Measurements from ENCODE around the gene SLC2A4RG.
"Not testable (repeated sequence)": the region's sequence is repeated elsewhere in the genome, so short reads cannot be mapped to it uniquely, and the experiment has no call there.

Gene SLC2A4RG

DNA sequence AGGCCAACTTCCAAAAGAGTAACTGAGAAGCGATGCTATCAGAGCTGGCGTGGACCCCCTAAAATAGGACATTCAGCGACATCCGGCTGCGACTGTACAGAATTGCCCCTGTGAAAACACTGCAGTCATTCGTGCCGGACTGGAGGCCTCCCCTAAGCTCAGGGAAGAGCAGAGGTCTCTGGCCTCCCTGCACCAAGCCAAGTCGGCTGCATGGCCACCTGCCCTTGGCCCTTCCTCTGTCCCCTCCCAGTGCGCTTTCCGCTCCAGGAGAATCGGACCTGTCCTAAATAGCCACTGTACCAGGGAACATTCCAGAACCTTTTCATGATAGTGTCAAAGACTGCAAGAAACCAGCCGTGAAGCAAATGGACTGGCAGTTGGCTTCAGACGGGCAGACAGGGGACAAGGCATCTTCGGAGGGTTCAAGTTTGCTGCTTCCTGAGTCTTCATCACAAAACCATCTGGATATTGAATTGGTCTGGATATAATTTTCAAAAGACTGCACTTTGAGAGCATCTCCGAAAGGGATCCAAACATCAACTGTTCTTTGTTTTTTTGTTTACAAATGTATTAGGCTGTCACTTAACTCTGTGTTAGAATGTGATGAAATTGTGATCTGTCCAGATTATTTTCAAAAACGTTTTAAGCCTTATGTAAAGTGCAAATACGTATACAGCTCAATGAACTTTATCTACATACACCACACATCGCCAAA is 16.5 kb downstream of the SLC2A4RG start:
- DNase-seq: no peak

DNA sequence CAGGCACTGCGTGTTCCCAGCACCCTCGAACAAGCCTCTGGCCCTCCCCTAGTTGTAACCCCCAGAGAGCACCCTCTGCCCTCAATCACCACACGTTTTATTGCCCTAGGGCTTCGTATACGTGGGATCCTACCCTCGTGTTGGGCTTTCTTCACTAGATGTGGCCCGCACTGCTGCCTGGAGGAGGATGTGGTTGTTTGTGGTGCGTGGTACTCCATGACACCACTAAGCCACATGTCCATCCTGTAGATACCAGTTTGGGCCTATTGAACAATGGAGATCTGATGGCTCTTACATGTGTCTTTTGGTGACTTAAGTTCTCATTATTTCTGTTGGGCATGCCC is 17.0 kb downstream of the SLC2A4RG start:
- DNase-seq: no peak

DNA sequence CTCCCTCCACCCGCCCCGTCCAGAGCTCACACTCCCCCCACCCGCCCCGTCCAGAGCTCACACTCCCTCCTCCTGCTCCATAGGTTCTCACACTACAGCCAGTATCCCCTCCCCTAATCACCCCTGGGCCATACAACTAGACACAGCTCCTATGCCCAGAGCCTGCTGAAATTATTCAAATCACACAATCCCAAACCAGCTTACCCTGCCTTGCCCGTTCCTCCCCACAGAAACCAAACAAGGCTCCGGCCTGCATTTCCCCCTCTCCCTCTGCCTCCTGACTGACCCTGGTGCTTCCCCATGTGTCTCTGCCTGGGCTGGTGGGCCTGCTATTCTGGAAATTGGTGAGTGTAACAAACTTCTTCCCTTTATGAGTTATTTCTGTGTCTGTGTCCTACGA is 18.6 kb downstream of the SLC2A4RG start:
- DNase-seq: no peak

DNA sequence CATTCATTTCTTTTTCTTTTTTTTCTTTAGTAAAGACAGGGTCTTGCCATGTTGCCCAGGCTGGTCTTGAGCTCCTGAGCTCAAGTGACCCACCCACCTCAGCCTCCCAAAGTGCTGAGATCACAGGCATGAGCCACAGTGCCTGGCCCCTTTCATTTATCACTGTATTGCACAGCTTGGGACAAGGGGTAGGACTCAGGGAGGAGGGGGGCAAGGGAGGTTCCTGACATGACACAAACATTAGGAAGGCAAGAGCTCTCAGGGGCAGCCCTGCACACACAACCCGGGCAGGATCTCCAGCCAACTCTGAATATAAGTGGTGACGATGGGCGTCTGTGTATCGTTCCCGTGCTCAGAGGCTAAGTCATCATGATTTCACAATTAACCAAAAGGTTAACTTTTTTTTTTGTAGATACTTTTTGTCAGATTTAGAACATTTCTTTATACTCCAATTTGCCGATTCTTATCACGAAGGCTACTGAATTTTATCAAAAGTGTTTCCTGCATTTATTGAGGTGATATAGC is 19.9 kb downstream of the SLC2A4RG start:
- DNase-seq: no peak

DNA sequence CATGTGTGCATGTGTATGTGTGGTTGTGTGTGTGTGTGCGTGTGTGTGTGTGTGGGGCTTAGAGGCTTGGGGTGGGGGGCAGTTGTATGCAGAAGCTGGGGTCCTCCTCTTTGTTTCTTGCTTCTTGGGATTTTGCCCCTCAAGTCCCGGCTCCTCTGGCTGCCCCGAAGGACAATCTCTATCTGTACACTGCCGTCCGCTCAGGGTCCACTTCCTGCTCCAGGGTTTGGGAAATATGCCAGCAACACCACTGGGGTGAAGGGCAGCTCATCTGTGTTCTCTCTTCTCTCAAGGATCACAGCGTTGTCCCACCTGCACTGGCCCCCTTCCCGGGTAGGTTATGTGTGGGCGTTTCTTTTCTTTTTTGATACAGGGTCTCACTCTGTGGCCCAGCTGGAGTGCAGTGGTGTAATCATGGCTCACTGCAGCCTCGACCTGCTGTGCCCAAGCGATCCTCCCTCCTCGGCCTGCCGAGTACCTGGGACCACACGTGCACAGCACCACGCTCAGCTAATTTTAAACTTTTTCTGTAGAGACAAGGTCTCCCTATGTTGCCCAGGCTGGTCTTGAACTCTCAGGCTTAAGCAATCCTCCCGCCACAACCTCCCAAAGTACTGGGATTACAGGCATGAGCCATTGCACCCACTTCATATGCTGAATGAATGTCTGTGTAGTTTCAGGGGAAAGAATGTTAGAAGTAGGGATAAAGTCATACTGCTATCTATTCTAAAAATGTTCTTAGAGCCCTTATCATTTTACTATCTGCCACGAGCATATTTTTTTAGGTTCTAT is 25.7 kb downstream of the SLC2A4RG start:
- DNase-seq: no peak

DNA sequence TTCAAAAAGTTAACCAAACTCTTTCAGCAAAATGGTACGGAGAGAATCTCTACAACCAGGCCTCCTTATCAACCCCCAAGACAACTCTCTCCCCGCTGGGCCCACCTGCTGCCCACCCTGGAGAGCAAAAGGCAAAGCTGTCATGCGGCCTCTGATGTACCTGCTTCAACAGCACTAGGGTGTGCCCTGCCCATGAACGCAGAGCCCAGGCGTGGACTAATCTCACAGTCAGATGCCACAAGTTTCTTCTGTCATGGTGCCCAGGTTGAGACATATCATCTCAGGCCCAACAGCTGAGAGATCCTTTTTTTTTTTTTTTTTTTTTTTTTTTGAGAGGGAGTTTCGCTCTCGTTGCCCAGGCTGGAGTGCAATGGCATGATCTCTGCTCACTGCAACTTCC is 26.3 kb downstream of the SLC2A4RG start:
- no peak for DNase-seq

DNA sequence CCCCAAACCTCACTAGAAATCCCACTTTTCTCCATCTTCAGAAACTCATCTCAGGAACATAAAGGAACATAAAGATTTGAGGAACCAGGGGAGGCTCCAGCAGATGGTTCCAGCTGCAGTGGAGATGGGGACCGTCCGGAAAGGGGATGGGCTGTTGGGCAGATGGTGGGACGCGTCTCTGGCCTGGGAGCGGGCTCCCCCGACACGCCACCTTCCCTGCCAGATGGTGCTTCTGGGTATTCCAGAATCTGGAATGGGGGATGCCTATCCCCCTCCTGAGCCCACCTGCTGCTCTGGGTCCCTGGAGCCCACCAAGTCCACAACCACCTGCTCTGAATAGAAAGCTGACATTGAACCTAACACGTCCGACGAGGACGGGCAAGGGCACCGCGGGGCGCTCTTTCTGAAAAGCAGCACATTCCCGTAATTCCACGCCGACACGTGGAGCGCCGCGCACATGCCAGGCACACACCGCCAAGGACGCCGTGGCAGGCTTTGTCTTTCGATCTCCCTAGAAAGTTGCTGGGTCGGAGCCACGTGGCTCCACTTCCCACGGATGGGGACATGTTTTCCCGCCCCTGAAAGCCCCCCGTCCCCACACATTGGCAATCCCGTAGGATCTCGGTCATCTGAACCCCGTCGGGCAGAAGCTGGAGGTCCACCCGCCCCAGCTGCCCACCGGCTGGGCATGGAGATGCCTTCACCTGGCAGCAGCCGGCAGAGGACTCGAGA is 27.3 kb downstream of the SLC2A4RG start:
- no peak for DNase-seq

DNA sequence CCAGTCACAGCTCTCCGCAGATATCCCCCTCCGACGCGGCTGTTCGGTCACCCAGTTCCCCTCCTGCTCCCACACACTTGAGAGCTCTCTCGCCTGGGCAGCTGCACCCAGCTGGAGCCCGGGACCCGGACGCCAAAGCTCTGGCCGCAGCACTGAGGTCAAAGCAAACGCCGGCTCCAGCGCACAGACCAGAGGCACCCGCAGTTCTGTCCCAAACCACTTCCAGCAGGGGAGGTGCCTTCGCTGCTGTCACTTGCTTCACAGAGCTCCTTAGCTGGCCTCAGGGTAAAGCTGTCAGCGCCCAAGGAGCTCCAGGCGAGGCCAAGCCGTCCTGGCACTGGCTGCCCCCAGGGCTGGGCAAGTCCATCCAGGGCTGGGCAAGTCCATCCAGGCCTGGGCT is 27.9 kb downstream of the SLC2A4RG start:
- DNase-seq: no peak

DNA sequence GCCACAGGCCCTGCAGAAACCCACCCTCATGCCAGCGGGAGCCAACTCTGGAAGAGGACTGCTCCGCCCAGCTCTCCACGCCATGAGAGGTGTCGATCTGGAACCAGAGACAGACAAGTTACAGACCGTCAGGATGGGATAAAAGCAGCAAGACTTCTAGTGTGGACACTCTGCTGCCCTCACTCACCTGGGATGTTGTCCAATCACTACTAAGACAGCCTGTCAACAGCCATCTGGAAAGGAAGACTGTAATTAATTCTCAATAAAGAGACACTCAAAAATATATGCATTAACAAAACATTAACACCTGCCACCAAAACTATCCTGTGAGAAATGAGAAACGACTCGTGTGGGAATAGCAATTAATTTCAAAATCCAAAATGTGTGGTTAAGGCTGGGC is 28.3 kb downstream of the SLC2A4RG start:
- no peak for DNase-seq

DNA sequence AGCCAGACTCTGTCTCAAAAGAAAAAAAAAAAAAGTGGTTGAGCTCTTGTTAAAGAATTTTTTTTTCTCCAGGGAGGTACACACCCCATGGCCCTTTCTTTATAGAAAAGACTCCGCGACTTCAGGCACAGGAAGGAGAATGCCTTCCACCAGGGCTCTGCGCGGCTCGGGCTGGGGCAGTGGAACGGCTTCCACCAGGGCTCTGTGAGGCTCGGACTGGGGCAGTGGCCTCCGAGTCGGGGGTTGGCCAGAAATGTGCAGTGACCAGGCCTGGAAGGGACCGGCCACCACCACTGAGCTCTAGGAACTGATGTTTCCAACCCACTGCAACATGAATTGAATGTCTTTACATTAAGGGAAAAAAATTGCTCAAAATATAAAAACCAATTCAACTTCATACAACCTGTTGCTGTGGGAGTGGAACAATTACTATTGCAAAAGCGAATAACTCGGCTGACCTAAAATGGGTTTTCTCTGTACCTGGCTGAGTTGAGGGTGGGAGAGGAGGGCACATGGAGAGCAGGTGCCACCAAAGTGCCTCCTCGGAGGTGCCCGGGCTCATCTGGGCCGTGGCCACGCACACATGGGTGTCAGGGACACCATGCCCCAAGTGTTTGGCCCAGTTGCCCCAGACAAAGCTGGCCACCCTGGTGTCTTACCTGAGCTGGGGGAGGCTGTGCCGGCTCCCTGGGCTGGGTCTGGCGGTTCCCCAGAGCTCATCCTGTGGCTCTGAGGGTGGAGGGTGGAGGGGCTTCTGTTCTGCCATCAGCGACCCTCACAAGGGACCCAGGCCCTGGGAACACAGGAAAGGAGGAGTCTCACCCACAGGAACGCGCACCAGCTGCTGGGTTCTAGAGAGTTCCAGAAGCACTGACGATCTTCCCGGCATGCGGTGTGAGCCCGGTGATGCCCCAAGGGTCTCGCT is 29.3 kb downstream of the SLC2A4RG start:
- no peak for DNase-seq

DNA sequence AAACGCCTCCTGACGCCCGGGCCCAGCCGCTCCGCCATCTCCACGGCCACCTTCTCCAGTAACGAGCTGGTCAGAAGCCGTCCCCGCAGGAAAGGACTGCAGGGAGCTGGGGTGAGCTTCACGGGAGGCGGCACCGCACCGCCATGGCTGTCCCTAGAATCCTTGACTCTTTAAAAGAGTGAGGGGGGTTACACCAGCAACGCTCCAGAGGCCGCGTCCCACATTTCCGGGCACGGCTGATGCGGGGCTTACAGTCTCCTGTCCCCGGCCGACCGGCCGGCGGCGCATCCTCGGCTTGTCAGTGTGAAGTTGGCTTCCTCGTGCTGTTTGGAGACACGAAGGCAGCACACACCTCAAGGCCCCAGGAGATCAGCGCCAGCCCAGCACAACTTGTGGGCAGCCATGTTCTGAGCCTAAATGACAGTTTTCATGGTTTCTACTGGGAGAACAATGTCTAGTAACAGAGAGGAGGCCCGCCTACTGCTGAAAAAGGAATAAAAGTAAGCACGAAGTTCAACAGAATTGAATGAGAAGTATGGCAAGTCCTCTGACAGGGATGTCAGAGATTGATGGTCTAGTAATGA is 30.4 kb downstream of the SLC2A4RG start:
- no peak for DNase-seq

DNA sequence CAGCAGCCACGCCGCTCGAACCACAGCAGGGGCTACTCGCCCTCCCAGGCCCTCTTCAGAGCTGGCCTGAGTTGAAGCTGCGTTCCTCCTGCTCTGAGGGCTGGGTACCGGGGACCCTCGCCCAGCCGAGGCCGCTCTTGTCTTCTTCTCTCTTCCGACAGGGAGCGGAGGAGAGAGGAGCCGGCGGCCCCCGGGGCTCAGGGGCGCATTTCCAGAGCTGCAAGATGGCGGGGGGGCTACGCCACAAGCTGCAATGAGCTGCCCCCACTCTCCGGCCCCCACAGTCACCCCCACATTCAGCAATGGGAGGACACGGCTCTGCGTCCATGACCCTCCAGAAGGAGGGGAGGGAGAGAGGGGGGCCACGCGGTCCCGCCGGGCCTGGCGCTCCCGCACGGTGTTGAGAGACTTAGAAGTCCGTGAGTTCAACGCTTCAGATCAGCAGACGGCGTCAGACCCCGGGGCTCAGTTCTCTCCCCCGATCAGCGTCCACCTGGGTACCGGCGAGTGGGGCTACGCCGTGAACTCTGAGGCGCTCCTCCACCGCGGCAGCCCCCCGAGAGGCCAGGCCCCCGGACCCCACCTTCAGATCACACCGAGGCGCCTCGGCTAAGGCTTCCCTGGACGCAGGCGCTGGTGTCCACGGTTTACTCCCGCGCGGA is 31.6 kb downstream of the SLC2A4RG start:
- DNase-seq: no peak

DNA sequence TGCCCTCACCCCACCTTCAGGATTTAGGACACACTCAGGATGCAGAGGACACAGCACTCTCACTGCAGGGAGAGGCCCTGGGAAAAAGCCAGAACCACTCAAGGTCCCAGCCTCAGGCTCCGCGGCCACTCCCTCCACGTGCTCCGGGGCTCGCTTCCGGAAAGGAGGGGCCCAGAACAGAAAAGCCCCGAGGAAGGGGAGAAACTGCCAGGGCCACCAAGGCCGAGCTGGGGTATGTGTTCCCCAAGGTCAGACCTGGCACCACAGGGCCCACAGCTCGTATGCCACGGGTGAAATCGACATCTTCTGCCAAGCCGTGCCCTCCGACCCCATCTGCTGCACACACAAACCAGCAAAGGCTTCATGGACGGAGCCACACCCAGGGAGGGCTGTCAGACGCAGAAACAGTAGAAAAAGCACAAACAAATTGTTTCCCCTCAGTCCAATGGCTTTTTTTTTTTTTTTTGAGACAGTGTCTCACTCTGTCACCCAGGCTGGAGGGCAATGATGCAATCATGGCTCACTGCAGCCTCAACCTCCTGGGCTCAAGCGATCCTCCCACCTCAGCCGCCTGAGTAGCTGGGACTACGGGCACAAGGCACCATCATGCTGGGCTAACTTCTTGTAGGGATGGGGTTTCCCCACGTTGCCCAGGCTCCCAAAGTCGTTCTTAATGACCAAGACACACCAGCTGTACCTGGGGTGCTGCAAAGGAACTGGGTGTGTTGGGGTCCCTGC is 33.4 kb downstream of the SLC2A4RG start:
- no peak for DNase-seq

DNA sequence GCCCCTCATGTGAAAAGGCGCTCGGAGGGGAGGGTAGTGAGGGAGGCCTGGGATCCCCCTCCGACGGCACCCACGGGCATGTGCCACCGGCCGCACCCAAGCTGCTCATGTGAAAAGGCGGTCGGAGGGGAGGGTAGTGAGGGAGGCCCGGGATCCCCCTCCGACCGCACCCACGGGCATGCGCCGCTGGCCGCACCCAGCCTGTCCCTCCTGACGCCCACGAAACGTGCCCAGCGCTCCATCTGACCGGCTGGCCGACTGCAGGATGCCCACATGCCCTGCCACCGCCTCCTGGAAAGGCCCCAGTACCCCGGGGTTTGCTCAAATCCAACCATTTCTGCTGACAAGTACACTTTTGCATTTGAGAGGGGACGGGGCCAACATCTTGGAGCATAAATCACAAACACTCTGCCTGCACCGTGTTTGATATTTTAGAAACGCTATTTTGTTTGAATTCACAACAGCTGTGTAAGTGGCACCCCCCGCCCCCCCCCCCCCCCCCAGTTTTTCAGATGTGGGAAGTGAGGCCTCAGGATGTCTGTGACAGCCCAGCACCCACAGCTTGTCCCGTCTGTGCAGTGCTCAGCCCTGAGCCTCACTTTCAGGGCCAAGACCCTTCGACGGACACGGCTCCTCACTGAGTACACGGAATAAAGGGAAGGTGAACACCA is 34.1 kb downstream of the SLC2A4RG start:
- no peak for DNase-seq

DNA sequence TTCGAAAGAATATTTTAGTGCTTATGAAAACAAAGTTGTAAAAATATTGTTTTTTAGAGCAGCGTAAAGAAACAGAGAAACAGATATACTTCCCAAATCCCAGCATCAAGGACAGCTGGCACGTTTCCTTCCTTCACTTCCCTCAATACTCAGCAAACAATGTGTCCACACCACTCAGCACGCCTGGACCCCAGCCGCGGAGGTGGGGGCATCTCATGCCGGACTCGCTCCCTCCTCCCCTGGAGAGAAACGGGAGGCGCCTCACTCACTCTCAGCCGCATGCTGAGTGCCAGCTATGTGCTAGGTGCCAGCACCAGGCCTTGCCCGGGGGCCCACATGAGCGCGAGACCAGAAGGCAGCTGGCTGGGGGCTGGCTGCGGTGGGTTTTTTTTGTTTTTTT is 34.7 kb downstream of the SLC2A4RG start:
- DNase-seq: no peak

DNA sequence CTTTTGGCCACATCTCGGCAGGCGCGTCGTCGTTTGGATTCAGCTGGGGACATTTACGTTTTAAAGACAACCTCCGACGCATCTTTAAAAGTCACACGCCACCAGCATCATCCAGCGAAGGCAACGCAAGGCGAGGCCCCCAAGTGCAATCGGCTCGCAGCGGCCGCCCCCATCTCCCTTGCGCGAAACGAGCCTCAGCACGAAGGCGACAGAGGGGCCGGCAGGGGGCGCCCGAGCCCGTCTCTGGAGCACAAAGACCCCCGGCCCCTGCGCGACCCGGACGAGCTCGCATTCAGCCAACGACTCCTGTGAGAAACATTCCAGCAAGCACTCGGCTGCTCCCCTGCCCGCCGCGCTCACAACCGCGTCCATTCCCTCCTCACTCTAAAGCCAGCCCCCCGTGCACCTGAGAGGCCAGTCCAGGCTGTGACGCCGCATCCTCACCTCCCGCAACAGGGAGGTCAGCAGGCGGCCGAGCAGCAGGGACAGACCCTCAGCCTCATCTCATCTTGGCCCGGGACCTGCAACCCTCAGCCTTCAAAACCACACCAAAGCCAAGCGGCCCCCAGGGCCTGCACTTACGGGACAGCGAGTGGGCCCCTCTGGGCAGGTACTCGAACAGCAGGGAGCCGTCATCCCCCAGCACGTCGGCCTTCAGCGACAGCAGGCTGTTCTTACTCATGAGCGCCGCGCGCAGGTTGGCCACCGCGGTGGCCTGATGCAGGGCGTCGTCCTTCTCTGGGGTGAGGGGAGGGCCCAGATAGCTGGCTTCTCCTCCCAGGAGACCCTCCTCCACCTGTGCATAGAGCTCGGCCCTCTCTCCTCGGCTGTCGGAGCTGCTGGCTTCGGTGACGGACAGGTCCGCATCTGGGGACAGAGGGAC is 35.8 kb downstream of the SLC2A4RG start:
- no peak for DNase-seq

DNA sequence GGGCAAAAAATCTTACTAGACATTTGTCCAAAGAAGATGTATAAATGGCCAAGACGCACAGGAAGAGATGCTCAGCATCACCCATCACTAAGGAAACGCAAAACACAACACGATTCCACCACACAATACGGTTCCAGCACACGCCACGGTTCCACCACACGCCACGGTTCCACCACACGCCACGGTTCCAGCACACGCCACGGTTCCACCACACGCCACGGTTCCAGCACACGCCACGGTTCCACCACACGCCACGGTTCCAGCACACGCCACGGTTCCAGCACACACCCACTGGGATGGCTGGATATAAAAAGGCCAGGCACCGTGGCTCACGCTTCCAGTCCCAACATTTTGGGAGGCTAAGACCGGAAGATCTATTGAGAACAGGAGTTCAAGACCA is 37.3 kb downstream of the SLC2A4RG start:
- not testable (repeated sequence) for DNase-seq

DNA sequence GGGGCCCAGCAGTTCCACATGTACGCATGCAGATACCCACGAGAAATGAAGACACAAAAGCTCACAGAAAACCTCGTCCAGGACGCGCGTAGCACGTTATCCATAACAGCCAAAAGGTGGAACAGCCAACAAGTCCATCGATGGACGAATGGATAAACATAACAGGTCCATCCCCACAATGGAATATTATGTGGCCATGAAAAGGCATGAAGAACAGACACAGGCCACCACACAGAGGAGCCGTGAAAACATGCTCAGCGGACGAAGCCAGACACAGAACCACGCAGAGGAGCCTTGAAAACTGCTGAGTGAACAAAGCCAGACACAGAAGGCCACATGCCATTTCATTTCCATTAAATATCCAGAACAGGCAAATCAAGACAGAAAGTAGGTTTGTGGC is 38.0 kb downstream of the SLC2A4RG start:
- DNase-seq: no peak

DNA sequence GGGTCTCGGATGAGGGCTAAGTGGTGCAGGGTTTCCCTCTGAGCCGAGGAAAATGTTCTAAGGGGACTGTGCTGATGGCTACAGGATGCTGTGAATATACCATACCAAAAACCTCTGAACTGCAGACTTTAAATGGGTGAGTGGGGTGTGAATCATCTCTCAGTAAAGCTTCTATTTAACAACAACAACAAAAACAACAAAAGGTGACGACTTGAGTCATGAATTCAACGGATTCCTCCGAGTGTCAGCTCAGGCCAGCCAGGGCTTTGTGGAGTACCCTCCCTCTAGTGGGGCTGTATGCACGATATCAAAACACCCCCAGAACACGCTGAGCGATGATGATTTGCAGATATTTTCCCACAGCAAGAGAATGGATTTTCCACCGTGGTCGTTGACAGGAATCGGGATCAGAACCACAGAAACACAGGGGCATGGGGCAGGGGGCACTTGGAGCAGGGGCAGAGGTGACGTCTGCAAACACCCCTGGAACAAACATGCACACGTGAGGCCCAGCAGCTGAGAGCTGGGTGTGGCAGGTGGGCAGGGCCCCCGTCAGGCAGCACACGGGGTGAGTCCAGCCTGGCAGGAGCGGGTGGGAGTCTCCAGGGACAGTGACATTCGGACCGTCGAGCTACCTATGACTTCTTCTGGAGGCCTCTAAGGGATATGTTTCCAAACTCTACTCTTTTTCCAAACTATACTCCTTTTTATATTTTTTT is 38.6 kb downstream of the SLC2A4RG start:
- DNase-seq: no peak

All from activated gamma-delta T cell treated with Interleukin-2 at 50 U/mL for 16 hours (primary cell).